ENCODE measurements around the gene COL17A1.

COL17A1 gene

DNA sequence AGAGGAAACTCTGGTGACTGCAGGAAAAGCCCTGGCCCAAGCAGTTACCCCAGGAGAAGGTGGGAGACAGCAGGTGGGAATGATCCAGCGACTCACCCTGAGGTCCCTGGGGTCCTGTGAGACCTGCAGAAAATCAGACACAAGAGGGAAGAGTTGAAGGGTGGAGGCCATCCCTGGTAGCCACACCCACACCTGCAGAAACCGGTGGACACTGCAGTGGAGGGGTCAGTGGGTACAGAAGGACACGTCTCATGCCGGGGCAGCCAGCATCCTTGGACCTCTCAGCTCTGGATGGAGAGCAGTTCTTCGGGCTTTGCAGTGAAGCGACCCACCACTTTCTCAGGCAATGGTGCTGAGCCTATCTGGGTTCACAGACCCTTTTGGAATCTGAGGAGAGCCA lies 39.0 kb downstream of the COL17A1 start:
- no peak for DNase-seq

GRCh38 chr10:104045151-104046089 lies 40.3 kb downstream of the COL17A1 start:
- peak; percentile 24 for DNase-seq

GRCh38 chr10:104043854-104044253 lies 41.8 kb downstream of the COL17A1 start:
- DNase-seq = no peak

DNA sequence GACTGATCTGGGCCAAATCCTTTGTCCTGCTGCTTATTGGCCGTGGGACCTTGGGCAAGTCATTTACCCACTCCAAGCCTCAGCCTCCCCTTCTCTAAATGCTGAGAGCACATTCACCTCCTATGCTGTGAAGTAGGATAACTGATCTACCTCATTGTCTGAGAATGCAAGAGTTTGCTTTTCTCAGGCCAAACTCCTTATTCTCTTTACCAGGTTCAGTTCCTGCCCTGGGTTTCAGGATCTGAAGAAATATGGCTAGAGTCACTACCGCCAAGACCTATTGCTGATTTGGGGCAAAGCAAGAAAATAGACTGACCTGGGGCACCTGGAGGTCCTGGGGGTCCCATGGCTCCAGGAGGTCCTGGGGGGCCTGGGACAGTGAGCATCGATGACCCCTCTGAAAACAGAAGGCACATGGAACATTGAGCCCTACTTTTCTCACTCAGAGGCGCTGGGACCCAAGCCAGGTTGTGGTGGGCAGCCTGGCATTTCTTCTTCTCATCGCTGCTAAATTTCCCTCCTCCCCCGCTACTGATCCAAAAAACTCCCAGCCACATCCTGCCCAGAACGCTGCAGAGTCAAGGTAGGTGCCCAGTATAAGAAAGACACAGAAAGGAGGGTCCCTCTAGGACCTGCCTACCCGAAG lies 42.4 kb downstream of the COL17A1 start:
- no peak for DNase-seq

DNA sequence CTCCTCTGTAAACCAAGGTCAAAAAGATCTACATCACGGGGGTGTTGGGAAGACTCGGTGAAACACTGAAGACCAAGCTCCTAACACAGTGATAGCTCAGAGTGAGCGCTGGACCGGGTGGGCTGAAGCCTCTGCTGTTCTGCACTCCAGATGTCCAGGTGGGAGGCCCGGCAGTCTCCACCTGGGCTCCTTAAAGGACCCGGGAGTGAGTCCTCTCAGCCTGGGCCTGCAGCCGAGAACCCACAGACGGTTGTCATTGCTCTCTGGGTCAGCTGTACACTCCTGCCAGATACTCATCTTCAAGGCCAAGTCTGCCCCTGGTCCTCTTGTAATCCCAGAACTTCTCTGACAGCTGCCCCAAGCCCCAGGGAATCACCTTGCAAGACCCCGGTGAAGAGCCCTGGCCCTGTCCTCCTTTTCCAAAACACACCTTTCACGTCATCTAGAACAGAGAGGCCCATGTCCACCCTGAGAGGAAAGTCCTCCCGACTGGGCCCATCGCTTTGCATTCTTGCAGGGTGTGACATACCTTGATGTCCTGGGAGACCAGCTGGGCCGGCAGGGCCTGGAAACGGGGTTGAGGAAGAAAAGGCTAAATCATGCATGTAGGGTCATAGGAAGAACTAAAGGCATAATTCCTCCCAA lies 43.7 kb downstream of the COL17A1 start:
- no peak for DNase-seq

GRCh38 chr10:104040862-104041789 lies 44.6 kb downstream of the COL17A1 start:
- DNase-seq = no peak

DNA sequence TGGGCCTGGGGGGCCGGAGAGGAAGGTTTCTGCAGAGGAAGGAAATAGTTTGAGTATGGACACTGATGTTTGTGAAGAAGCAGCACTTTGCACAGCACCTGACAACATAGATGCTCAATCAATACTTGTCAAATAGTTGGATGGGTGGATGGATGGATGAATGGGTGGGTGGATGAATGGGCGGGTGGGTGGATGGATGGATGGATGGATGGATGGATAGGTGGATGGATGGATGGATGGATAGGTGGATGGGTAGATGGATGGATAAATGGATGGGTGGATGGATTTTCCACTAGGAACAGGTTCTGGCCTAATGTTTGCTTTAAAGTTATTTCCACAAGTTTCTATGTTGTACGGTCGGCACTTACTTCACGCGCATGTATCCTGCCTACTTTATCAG lies 45.3 kb downstream of the COL17A1 start:
- no peak for DNase-seq

GRCh38 chr10:104038958-104039752 lies 46.5 kb downstream of the COL17A1 start:
- DNase-seq = no peak

DNA sequence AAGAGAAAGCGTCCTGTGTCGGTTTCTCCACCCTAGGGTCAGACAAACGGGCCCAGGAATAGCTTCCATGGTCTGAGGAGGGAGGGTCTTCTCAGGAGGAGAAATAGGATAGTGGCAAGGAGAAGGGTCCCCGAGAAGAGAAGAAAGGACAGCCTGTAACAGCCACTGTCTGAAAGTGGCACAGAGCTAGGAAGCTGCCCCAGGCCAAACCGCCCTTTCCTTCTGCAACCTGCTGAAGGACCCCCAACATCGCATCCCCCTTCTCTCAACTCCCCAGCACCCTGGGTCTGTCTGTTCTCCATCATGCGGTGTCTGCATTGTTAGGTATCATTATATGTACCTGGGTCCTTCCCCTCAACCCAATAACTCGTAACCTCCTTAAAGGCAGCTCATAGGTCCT lies 47.1 kb downstream of the COL17A1 start:
- DNase-seq = no peak

DNA sequence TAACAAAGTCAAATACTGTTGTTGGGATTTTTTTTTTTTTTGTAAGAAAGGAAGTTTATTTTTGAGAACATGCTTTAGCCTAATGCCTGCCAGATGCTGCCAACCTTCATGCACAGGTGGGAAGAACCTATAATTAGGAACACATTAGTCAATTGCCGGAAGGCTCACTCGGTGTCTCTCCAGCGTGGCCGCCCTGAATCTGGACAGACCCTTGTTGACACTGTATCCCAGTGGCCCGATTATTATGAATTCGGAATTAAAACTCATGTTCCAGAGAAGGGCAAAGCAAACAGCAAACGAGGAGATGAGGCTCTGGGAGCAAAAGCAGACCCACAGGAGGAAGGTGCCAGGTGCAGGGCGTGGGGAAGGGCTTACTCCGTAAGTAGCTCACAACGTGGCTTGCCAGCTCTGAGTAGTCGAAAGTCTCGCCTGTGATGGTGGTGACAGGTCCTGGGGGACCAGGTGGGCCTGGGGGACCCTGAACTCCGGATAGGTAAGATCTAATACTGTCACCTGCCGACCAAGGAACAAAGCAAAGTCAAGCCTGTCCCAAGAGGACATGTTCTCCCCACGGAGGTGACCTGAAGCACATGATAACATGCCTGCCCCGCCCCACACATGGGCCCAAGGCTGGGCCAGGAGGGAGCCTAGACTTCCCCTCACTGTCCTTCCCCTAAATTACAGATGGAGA lies 48.3 kb downstream of the COL17A1 start:
- DNase-seq = no peak

- DNase-seq = no peak
Measured at GRCh38 chr10:104036518-104037260, 49.0 kb downstream of the COL17A1 start.

DNA sequence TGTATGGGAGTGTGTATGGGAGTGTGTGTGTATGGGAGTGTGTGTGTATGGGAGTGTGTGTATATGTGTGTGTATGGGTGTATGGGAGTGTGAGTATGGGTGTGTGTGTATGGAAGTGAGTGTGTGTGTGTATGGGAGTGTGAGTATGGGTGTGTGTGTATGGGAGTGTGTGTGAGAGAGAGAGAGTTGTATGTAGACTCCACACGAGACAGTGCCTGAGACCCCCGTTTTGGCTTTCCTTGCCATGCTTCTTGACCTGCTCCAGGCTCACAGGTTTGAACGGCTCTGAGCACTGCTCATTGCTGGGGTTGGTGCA lies 49.7 kb downstream of the COL17A1 start:
- DNase-seq = no peak

DNA sequence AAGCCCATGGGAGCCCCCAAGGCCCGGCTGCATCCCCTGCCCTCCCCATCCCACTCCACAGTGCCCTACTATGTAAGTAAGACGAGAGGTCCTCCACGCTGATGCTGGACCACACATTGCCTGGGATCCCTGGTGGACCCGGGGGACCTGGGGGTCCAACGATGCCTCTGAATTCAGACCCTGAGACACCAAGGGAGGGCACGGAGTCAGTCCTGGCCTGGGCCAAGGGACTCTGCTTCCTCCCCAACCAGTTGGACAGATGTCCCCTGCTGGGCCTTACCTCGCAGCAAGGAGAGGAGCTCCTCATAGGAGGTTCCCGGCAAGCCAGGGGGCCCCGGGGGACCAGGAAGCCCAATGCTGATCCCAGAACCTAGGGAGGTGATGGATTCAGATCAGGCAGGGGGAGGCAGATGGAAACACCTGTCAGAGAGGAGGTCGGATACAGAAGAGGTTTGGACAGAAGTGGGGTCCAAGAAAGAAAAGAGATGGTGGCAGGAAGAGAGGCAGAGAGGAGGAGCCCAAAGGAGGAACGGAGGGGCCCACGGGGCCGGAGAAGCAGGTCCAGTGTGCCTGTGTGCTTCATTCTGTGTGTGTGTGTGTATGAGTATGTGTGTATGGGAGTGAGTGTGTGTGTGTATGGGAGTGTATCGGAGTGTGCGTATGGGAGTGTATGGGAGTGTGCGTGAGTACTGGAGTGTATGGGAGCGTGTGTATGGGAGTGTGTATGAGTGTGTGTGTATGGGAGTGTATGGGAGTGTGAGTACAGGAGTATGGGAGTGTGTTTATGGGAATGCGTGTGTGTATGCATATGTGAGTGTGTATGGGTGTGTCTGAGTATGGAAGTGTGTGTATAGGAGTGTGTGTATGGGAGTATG lies 50.2 kb downstream of the COL17A1 start:
- DNase-seq = no peak

DNA sequence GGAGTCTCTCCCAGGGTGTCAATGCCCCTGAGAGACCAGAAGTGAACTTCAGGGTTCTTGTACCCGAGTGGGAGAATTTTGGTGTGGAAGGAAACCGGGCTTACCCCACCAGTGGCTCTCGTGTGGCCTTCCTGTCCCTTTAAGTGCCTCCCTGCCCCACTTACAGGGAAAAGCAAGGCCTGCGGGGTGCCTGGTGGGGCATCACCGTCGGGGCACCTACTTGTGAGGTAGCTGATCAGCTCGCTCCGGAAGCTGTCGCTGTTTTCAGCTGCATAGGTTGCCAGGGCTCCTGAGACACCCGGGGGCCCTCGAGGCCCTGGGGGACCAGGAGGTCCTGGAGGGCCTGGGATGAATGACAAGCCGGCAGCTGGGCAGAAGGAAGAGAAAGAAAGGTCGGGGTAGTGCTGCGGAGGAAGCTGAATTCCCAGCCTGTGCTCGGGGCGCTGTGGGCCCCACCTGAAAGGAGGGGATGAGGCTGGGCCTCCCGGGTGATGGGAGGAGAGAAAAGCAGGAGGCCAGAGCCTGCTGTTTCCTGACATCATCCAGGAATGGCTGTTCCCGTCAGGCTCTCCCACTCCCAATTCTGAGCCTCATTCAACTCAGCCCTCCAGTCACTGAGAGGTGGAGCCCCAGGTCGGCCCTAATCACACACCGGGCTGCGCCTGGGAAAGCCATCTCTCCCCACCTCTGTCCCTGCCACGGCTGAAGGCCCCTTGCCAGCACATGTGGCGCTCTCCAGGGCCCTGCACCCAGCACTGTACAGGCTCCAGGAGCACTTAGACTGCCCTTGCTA lies 51.1 kb downstream of the COL17A1 start:
- no peak for DNase-seq

GRCh38 chr10:104033966-104034365 lies 51.7 kb downstream of the COL17A1 start:
- DNase-seq = no peak

- no peak for DNase-seq
Measured at GRCh38 chr10:104033401-104033930, 52.2 kb downstream of the COL17A1 start.

DNA sequence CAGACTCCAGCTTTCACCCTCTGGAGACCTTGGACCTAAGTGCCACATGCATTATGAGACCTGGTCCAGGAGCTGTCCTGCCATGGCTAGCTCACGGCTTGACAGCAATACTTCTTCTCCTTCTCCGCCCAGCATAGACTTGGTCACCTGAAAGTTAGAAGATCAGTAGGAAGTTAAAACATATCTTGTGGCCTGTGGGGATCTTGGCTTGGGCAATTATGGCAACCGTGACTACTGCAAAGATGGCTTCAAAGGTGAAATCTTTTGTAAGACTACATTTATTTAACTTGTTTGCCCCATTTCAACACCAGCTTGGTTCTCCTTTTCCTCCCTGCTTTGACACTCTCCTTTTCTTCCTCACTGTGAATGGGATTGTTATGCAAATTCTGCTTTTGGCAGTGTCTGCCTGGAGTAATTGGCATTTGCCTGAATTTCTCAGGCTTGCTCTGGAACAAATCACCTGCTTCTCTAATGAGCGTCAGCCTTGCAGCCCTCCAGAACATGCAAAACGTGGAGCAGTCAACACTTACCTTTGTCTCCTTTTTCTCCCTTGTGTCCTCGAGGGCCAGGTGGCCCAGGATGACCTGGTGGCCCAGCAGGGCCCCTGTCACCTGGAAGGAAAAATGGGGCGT lies 53.4 kb downstream of the COL17A1 start:
- no peak for DNase-seq

DNA sequence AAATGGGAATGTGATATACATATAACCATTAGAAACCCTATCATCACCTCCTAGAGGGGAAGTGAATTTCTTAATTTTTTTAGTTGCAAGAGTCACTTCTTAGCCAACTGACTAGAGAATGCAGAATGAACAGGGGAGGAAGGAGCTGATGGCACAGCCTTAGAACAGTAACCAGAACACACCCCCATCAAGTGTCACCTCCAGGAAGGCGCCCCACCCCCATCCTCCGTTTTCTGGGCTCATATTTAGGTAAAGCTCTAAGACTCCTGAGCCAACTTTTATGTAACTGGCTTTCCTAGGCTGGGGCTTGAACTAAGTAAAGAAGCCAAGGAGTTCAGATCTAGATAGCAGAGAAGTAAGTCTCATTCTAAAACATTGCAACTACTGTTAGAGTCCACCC lies 54.0 kb downstream of the COL17A1 start:
- DNase-seq = no peak
